ENCODE results near the gene NPM3. TPM values are rescaled to one million over a fixed set of nuclear protein-coding genes. Genes with fewer than 3 reads are reported as not detected.
"Not testable (repeated sequence)": the region's sequence is repeated elsewhere in the genome, so short reads cannot be mapped to it uniquely, and the experiment has no call there.

The NPM3 gene
- total RNA-seq, 1 donor from 2014 or later: 96.7 TPM

DNA sequence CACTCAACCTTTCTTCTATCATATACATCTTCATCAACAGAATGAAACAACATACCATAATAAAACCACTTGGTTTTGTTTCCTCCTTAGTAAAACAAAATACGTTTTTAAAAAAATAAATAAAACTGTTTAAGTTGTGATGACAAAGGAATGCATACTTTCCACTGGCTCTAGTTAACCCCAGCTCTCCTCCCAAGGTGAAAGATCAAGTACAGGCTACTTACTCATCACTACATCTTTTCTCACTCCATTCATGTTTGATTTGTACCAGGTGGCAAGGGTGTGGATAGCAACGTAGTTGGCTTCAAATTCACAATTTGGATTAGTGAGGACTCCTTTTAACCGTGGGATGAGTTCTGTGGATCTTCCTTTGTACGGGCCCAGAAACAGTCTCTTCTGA, 20.3 kb upstream of the NPM3 start:
- no peak for DNase-seq

DNA sequence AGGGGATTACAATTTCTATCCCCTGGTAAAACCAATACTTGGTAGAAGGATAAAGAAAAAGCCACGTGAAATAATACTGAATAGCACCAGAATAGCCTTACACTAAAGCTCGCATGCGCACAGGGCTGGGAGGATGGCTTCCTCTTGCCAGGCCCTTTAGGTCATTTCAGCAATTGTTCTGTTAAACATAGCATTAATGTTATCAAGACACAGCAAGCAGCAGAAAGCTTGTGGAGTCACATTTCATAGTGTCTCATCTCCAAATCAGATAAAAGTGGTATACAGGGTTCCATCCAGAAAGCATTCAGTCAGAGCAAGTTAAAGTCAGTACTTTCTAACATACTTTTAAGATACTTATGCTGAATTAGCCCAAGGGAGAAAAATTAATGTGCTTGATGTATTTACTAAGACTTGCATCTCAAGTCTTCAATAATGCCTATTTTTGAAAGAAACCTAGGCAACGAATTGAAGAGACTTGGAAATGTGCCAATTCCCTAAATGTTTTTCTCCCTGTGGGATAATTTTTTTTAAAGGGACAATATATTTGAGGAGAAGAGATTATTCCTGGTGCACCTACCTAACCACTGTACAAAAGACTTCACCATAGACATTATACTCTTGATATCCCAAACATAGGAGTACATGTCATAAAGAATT, 14.3 kb upstream of the NPM3 start:
- no peak for DNase-seq

DNA sequence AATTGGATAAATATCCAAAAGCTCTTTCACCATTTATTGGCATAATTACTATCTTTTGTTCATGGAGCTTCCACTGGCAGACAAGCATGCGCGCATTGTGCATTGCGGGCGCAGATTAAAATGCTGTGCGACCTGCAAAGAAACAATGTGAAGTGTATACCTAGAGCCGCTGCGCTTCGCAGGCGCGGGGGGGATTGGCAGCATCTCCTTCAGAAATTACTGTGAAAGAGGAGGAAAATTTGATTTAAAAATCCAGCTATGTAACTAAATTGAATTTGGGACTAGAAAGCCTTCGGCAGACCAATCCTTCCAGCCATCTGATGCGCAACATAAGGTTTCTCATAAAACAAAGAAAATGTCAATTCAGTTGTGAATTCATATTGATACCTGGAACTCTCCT, 10.3 kb upstream of the NPM3 start:
- DNase-seq: no peak

DNA sequence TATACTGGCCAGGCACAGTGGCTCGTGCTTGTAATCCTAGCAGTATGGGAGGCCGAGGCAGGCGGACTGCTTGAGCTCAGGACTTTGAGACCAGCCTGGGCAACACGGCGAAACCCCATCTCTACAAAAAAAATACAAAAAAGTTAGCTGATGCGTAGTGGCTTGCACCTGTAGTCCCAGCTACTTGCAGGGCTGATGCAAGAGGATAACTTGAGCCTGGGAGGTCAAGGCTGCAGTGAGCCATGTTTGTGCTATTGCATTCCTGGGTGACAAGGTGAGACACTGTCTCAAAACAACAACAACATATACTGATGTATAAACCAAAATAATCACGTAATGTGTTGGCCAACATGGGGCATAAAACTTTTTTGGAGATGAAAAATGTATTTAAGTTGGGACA, 6.4 kb upstream of the NPM3 start:
- no peak for DNase-seq

DNA sequence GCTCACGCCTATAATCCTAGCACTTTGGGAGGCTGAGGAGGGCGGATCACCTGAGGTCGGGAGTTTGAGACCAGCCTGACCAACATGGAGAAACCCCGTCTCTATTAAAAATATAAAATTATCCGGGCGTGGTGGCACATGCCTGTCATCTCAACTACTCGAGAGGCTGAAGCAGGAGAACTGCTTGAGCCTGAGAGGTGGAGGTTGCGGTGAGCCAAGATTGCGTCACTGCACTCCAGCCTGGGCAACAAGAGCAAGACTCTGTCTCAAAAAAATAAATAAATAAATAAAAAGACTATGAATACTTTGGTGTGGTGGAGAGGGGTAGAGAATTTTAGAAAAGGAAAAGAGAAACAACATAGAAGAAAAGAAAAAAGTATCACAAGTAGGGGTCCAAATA, 6.0 kb upstream of the NPM3 start:
- not testable (repeated sequence) for DNase-seq

DNA sequence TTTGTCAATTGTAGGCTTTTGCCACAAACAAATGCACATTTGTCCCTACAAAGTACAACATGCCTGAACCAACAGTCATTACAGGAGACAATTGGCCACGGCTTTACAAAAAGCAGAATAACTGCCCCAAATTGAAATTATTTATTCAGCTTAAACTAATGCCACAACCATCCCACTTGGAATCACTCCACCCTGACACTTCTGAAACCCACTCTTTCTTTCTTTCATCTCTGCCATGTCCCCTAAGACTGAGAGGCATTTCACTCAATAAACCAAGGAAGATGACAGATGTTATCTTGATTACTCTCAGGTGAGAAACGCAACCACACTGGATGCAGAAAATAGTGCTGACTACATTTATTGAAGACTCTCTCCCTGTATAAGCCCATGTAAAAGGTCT, 2.6 kb upstream of the NPM3 start:
- no peak for DNase-seq

DNA sequence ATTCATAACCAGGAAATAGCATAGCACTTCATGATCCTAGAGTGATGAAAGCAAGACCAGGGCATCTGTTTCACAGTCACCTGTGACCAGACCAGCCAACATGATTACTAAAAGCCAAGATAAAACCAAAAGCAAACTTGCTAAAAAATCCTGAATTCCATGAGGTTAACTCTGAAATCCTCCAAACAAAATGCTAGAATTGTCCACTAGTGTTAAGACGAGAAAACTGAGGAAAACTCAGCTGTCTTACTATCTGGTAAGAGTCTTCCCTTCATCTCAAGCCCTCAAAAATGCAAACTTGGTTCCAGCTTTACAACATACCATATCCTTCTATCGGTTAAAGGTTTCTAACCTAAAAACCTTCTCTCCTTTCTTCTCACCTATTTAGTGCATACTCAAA, 1.3 kb upstream of the NPM3 start:
- no peak for DNase-seq

DNA sequence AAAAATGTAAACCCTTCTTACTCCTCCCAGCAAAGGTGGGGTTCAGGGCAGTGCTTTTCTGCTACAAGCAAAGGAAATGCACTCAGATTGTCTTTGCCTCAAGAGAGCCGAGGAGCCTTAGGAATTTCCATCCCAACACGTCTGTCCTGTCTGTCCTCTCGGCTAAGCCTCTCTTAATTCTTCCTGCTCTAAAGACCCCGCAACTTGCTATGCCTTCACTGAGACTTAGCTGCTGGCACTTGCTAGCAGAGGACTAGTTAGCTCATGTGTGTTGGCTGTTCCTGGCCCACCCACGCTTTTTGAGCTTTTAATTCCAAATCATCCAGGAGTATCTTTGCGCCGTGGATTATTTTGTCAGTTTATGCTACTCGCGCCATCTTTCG, 481 bp upstream of the NPM3 start:
- peak; percentile 28 for DNase-seq

DNA sequence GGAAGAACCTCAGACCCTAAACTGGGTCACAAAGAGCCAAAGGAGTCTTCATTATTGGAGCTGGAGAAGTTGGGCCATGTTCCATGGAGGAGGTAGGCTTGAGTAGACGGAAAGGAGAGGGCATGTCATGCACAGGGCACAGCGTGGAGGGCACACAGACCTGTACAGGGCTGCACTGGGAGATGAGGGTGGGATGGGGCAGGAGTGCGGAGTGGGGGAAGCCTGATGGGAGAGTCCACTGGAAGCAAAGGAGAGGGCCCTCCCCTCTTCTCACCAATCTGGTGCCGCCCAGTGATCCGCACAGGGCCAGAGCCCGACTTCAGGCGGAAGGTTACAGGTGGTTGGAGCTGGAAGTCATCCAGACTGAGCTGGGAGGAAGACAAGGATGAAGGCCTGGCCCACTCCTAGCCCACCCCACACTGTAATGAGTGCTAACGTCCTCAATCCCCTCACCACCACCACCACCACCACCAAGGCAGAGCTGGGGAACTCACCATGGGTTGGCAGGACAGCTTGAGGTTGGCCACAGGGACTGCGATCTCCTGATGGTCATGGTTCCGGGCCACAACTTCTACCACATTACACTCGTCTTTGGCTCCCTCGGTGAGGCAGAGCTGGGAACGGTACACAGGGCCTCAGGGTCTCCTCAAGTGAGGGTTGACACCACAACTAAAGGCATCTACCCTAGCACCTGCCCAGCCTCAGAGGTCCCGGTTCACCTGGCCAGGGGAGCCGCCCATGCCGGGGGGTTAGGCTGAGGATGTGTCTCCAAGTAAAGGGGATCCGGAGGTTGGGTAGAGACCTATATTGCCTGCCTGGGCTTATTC, 1.0 kb downstream of the NPM3 start:
- no peak for DNase-seq

DNA sequence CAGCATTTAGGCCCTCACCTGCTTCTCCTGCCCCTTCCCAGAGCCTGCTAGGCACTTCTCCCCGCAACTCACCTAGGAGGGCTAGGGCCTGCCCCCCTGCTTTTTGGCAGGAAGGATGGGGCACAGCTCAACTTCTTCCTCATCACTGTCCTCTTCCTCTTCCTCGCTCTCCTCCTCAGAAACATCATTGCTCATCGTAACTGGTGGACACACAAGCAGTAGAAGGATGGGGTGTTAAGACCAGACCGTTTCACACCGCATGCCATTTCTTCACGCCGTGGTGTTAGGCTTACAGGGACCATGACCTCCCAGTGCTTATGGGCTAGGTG, 1.6 kb downstream of the NPM3 start:
- no peak for DNase-seq

DNA sequence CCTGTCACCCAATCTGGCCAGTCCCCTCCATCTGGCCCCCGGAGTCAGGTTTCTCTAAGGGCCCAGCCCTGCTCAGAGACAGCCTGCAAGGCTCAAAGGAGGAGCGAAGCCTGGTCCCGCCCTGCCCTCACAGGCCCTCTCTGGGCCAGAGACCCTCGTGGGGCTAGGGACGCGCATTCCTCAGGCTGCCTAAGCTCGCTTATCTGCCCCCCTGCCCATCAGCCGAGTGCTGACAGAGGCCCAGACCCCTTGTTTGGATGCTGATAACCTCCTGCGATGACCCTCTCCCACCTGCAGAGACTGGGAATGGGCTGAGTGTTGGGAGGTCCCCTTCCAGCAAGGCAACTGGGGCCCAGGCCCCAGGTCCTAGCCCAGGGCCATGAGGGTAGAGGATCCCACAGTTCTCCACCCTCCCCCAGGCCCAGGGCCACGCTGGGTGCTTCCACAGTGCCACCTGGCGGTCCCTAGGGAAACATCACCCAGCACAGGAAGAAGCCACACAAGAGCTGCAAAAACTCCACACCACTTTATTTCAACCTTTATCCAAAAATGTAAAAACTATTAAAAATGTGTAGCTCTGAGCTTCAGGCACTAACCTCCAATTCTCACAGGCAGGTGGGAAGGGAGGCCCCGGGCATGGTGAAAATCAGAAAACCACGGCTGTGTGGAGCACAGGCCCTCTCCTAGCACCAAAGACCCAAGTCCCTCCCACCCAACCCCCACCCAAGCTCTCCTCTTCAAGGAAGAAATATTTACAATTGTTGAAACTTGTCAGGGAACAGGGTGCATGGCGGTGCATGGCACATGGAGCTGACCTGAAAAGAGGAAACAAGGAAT, 2.2 kb downstream of the NPM3 start:
- peak; percentile 82 for DNase-seq

DNA sequence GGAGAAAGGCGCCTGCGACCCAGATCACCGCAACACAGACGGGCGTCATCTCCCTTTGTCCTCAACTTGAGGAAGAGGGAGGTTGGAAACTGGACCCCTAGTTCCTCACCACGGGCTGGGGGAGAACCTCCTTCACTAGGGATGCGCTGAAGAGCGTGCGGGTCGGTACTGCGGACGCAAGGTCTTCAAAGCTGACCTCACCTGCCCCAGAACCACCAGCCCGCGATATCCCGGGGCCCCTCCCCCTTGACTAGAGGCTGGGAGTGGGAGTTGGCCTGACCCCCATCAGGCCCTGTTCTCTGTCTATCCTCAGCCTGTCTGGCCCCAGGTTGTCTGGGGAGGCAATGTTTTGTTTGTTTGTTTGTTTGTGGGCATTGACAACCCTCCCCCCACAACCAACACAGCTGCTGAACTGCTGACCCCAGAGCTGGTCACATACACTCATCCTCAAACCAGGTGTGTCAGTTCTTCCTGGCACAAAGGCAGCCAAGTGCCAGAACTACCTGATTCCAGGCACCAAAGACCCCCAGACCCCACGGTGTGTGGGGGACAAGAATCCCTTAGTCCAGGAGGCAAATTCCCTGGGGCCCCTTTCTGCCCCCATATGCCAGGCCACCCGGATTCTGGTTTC, 2.9 kb downstream of the NPM3 start:
- DNase-seq: no peak

DNA sequence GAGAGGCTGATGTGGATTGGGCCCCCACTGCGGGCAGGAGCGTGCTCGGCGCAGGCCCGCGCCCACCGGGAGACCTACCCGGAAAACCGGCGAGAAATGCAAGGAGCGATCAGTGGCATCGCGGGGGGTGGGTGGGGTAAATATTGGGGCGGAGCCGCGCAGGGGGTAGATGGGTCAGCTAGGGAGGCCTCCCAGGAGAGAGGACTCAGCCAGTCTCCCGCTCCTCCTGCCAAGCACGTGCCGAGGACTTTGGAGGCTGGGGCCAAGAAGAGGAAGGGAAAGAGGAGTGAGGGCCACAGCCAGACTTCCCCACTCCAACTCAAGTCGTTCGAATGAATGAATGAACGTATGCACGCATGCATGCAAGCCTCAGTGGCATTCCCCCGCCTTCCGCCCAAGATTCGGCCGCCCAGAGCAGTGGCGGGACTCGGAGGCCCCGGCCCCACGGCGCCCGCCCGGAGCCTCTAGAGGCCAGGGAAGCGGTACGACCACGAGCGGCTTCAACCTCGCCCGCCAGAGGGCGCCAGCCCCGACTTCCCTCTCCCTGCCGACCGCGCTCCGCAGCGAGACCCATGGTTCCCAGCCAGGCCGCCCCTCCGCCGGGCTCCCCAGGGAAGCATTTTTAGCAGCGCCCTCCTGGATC, 3.6 kb downstream of the NPM3 start:
- peak; percentile 82 for DNase-seq

DNA sequence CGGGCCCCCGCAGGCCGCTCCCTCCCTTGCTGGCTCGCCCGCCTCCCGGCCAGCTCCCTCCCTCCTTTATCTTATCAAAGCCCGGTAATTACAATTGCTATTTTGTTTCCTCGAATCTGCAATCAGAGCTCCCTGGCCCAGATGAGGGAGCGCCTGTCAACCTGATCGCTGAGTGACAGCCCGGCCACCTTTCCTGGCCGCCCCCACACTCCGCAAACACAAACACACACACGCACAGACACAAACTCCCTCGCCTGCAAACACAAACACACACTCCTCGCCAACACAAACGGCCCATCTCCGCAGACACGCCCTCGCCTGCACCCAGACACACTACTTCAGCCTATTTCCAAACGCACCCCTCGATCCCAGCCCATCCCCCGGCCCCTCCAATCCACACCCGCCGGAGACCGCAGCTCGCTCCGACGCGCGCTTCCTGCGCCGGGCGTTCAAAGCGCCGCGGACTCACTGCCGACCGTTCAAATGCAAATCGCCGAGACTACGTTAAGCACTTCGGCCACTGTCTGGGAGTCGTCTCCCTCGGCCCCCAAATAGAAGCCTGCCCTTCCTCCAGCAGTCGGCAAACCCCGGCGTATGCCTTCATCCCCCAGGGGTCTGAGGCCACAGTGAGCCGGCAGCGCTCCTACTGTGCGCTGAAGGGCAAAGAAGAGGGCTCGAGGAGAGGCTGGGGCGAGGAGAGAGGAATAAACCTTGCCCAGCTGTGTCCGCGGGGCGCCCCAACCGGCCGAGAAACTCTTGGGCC, 4.3 kb downstream of the NPM3 start:
- peak; percentile 67 for DNase-seq

DNA sequence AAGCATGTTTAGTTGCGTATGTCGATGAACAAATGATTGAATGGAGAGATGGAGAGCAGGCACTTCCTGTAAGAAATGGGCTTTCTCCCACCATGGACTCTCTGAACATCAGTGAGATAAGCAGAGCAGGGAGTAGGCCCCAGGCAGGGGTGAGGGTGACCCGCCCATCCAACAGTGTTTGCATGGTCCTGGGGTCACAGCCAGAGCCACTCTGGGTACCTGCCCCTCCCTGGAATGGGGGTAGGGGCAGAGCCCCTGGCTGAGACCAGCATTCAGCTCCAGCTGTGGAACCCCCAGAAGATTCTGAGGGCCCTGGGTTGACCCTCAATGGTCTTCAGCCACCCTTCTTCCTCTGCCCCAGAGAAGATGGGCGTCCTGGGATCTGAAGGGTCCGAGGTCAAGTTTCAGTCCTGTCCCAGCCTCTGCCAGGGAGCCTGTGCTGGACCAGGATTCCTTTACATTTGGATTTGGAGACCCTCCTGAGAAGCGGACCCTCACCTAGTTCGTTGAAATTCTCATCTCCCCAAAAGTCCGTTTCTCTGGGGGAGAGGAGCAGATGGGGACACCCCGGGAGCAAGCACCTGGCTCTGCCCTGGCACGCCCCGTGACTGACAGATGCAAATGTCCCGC, 5.0 kb downstream of the NPM3 start:
- DNase-seq: no peak

DNA sequence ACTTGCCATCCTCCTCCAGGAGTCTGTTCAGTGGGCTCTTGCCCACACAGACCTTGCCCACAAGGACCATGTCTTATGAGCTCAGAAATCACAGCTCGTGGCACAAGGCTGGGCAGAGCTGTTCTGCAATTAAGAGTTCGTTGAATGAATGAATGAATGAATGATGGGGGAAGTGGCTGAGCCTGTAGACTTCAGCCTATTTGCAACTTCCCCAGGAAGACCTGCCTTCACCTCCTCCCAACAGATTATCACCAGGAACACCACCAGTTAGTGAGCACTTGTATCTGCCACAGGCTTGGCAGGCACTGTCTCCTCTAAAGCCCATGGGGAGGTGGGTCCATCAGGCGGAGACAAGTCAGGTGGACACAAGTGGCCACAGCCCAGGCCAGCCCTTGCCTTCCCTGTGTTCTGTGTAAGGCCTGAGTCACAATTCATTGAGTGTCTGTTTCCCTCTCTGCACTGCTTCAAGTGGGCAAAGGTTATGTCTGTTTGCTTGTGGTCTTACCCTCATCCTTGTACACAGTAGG, 5.6 kb downstream of the NPM3 start:
- no peak for DNase-seq

DNA sequence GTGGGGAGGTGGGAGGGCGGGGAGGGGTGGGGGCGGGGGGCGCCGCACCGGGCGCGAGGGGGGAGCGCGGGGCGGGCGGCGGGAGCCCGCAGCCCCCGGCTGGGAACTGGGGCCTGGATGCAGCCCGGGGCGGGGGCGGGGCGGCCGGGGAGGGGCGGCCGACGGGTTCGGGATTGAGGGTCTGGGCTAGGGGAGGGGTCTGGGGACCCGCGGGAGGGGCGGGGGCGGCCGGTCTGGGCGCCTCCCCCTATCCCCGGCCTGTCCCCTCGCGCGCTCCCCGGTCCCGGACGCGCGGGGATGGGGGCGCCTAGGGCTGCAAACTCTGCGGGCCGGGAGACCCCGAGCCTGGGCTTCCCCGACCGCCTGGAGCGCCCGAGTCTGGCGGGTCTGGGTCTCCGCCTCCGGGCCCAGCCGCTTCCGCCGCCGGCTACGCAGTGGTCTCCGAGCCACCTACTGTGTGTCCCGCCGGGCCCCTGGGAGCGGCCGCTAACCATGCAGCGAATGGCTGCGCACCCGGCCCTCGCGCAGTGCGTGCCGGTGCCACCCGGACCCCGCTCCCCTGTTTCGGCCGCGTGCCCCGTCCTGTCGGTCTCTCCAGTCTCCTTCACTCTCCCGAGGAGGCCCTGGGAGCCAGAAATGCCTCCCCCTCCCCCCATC, 7.0 kb downstream of the NPM3 start:
- DNase-seq: no peak

DNA sequence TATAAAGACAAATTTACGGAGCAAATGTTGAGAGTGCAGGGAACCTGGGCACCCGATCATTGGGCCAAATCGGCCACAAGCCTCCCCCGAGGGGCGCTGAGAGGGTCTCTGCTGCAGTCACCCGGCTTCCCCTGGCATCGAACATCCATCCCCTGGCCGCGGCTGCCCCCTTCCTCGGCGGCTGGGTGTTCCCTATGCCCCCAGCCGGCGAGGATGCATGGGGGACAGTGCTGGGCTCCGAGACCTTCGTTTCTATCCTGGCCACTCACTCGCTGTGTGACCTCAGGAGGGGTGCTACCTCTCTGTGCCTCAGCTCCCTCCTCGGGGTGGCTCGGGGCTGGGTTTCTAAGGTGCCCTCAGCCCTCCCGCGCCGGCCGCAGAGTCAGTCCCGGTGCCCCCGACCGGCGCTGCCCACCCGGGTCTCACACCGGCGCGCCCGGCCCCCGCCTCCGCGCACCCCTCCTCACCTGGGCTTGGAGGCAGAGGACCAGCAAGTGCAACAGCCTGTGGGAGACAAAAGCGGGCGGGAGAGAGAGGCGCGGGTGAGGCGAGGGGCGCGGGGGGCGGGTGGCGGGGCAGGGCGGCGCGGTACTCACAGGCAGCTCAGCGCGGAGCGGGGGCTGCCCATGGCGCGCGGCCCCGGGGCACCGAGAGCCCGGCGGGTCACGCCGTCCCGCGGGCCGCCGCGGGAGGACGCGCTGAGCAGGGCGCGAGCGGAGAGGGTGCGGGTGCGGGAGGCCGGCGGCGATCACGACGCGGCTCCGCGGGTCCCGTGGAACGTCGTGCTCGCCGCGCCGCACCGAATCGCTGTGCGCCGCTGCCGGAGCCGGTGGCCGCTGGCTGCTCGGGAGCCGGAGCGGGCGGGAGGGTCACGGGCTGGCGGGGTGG, 7.7 kb downstream of the NPM3 start, which contains the start of gene FGF8:
Gene FGF8 (minus strand): TSS at position 842 of the 888 bp plus-strand sequence. CDS start 214 bp downstream, at position 628.
- no peak for DNase-seq

DNA sequence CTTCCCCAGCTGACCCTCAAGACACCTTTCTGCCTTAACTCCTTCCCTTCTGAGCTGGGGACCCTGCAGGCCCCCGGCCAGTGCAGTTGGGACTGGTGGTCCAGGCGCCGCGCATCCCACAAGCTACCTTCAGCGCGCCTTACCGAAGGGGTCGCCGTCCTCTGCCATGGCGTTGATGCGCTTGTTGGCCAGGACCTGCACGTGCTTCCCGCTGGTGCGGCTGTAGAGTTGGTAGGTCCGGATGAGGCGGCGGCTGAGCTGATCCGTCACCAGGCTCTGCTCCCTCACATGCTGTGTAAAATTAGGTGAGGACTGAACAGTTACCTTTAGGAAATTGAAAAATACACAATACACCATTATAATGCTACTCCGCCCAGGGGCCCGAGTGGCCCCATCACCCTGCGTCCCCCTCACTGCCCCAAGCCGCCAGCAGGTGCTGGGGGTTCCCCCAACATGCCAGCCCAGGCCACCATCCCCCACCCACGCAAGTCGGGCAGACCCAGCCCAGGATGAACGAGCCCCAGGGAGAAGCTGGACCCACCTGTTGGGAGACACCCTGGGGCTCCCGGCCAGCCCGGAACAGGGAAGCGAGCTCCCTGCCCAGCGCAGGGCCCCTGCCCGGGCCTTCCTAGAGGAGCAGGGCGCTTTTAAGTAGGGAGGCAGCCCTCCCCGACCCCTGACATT, 8.5 kb downstream of the NPM3 start:
- no peak for DNase-seq

Data from dermis blood vessel endothelial cell (primary cell).